ENCODE data around the gene NUP43.

The NUP43 gene

DNA sequence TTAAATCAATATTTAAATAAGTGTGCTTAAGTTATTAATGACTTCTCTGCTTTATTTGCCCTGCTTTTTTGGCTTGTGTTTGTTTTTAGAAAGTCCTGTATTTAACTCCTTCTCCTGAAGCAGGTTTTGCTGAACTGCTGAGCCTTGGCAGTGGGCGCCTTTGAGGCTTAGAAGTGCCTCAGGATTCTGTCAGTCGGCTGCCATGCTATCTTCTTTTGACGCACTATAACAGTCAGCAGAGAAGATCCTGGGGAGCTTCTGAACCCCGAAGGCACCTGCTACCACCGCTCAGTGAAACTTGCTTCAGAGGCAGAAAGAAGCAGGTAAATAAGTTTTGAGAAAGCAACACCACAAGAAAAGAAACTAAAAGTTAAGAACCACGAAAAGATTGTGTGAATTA is 25.6 kb upstream of the NUP43 start:
- no peak for DNase-seq (ENCODE audit: low read depth)
- no peak overlapping the region for H3K4me3 ChIP-seq (ENCODE audit: low read depth, low read length)
- no peak for TF ChIP-seq MYC (IDR thresholded peaks at IDR 0.05; ENCODE audit: low read depth, low read length)
- TF ChIP-seq POLR2A (IDR thresholded peaks at IDR 0.05; ENCODE audit: extremely low read depth, insufficient read length) = no peak
- TF ChIP-seq, protein P1, sequence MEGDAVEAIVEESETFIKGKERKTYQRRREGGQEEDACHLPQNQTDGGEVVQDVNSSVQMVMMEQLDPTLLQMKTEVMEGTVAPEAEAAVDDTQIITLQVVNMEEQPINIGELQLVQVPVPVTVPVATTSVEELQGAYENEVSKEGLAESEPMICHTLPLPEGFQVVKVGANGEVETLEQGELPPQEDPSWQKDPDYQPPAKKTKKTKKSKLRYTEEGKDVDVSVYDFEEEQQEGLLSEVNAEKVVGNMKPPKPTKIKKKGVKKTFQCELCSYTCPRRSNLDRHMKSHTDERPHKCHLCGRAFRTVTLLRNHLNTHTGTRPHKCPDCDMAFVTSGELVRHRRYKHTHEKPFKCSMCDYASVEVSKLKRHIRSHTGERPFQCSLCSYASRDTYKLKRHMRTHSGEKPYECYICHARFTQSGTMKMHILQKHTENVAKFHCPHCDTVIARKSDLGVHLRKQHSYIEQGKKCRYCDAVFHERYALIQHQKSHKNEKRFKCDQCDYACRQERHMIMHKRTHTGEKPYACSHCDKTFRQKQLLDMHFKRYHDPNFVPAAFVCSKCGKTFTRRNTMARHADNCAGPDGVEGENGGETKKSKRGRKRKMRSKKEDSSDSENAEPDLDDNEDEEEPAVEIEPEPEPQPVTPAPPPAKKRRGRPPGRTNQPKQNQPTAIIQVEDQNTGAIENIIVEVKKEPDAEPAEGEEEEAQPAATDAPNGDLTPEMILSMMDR (IDR thresholded peaks at IDR 0.05; ENCODE audit: low read depth, low read length) = no peak
- TF ChIP-seq, protein P2, sequence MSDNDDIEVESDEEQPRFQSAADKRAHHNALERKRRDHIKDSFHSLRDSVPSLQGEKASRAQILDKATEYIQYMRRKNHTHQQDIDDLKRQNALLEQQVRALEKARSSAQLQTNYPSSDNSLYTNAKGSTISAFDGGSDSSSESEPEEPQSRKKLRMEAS (IDR thresholded peaks at IDR 0.05; ENCODE audit: low read depth, low read length) = no peak

DNA sequence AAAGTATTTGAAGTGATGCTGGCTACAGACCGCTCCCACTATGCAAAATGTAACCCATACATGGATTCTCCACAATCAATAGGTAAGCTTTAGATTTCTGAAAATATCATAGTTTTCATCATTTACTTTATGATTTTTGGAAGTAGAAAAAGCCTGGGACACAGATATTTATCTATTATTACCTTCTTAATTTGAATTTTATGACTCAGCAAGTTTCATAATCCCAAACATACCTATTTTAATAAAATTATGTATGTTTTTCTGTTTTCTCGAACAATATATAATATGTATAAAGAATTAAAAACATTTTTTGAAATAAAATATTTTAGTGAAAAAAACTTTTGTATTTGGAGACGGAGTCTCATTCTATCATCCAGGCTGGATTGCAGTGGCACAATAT is 24.9 kb upstream of the NUP43 start:
- no peak overlapping the region for H3K4me3 ChIP-seq (ENCODE audit: low read depth, low read length)
- TF ChIP-seq, protein P1 (IDR thresholded peaks at IDR 0.05; ENCODE audit: low read depth, low read length) = no peak
- TF ChIP-seq POLR2A (IDR thresholded peaks at IDR 0.05; ENCODE audit: extremely low read depth, insufficient read length) (no peak), MYC (IDR thresholded peaks at IDR 0.05; ENCODE audit: low read depth, low read length) (no peak)
- TF ChIP-seq, protein P2 (IDR thresholded peaks at IDR 0.05; ENCODE audit: low read depth, low read length) = no peak
- DNase-seq (ENCODE audit: low read depth) = no peak

DNA sequence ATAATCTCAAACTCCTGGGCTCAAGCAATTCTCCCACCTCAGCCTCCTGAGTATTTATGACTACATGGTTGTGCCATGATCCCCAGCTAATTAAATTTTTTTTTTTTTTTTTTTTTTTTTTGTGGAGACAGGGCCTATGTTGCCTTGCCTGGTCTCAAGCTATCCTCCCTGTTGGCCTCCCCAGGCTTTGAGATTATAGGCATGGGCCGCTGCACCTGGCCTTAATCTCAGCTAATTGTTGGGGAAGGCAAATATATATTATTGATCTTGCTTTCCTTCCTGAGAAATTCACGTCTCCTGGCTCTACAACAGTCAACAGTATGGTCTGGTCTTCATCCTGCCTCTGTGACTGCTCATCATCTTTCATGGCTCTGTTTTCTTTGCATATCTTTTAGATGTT is 23.3 kb upstream of the NUP43 start:
- DNase-seq (ENCODE audit: low read depth) = no peak
- TF ChIP-seq, protein P1 (IDR thresholded peaks at IDR 0.05; ENCODE audit: low read depth, low read length) = no peak
- TF ChIP-seq MYC (IDR thresholded peaks at IDR 0.05; ENCODE audit: low read depth, low read length) = no peak
- no peak for TF ChIP-seq POLR2A (IDR thresholded peaks at IDR 0.05; ENCODE audit: extremely low read depth, insufficient read length)
- TF ChIP-seq, protein P2 (IDR thresholded peaks at IDR 0.05; ENCODE audit: low read depth, low read length) = no peak
- no peak overlapping the region for H3K4me3 ChIP-seq (ENCODE audit: low read depth, low read length)

DNA sequence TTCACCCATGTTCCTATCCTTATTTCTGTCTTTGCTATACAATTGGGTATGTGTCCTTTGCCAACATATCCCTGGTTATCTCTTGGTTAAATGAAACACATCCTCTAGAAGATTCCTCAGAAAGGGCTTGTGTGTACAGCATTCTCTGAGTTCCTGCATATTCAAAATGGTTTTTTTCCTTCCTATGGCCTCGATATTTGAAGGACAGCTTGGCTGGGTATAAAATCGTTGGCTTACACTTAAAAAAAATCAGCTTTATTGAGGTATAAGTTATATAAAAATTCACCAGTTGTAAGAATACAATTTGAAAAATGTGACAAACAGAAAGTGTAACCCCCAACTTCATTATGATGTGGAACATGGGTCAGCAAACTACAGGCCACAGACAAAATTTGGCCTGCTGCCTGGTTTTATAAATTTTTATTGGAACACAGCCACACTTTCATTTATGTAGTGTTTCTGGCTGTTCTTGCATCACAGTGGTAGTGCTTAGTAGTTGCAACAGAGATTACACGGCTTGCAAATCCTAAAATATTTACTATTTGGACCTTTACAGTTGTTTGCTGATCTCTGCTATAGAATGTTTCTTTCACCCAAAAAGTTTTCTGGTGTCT is 19.9 kb upstream of the NUP43 start:
- H3K4me3 ChIP-seq (ENCODE audit: low read depth, low read length) = no peak overlapping the region
- peak; percentile 27 for DNase-seq (ENCODE audit: low read depth)
- TF ChIP-seq MYC (IDR thresholded peaks at IDR 0.05; ENCODE audit: low read depth, low read length) (no peak), POLR2A (IDR thresholded peaks at IDR 0.05; ENCODE audit: extremely low read depth, insufficient read length) (no peak)
- TF ChIP-seq, protein P1 (IDR thresholded peaks at IDR 0.05; ENCODE audit: low read depth, low read length) = no peak
- TF ChIP-seq, protein P2 (IDR thresholded peaks at IDR 0.05; ENCODE audit: low read depth, low read length) = no peak

DNA sequence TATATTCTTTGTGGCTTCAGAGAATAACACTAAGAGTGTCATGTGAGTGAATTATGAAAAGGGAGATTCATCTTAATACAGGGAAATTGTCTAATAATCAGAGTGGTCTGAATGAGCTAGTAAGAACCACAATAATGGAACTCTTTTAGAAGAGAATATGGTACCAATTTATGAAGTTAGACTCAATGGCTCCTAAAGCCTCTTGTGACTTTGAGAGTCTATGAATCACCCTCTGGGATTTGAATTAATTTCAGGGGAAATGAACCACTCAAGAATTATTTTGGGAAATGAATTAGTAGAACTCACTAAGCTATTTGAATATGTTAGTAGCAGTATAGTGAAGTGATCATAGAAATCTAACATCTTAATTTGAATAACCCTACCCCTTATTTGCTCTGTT is 17.5 kb upstream of the NUP43 start:
- TF ChIP-seq, protein P1 (IDR thresholded peaks at IDR 0.05; ENCODE audit: low read depth, low read length) = no peak
- TF ChIP-seq POLR2A (IDR thresholded peaks at IDR 0.05; ENCODE audit: extremely low read depth, insufficient read length) (no peak), MYC (IDR thresholded peaks at IDR 0.05; ENCODE audit: low read depth, low read length) (no peak)
- H3K4me3 ChIP-seq (ENCODE audit: low read depth, low read length) = no peak overlapping the region

DNA sequence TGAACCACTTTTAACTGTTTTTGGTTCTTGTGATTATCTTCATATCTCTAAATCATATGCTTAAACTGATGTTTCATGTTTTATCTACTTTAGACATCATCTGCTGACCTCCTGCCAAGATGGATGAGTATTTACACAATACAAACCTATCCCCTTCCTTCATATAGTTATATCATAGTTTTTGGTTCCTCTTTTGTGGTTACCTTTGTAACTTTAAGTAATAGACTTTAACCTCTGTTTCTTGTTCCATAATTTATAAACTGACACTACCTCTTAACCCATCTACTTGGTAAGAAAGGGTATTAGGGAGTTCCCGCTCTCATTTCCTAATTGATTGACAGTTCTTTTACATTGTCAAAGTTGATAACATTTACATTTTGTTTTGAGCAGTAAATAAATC is 15.1 kb upstream of the NUP43 start:
- DNase-seq (ENCODE audit: low read depth) = peak; percentile 75
- TF ChIP-seq MYC (IDR thresholded peaks at IDR 0.05; ENCODE audit: low read depth, low read length) = no peak
- TF ChIP-seq, protein P2 (IDR thresholded peaks at IDR 0.05; ENCODE audit: low read depth, low read length) = no peak
- TF ChIP-seq, protein P1 (IDR thresholded peaks at IDR 0.05; ENCODE audit: low read depth, low read length) = no peak
- TF ChIP-seq POLR2A (IDR thresholded peaks at IDR 0.05; ENCODE audit: extremely low read depth, insufficient read length) = no peak
- H3K4me3 ChIP-seq (ENCODE audit: low read depth, low read length) = no peak overlapping the region

More for the DNA sequence above, 17.5 kb upstream of the NUP43 start:
- DNase-seq (ENCODE audit: low read depth) = no peak

Data from NB4 (cell line).